Keratinocyte (primary cell): ENCODE measurements around the gene CD160.
"Not testable (repeated sequence)": the region's sequence is repeated elsewhere in the genome, so short reads cannot be mapped to it uniquely, and the experiment has no call there.

ENCODE experiments used
- EZH2 ChIP-seq: IDR thresholded peaks from one replicate; pipeline ENCODE4 v1.6.1; 2012; ENCODE audit warnings: inconsistent platforms, mild to moderate bottlenecking, low read length, moderate library complexity
- TF ChIP-seq, protein P1 (sequence below), 3 experiments: IDR thresholded peaks in 1 of 3; conservative IDR thresholded peaks in 1 of 3; optimal IDR thresholded peaks in 1 of 3; 2 replicates in 2 of 3; 3 replicates in 1 of 3; pipeline versions ENCODE3 to v1.5.1; 2011; ENCODE audit warnings: low read length in 3 of 3, mild to moderate bottlenecking in 3 of 3, moderate library complexity in 2 of 3, control low read depth in 1 of 3, inconsistent platforms in 1 of 3; ENCODE audit not compliant: insufficient read depth in 2 of 3; ENCODE audit errors: extremely low read depth in 1 of 3

DNA sequence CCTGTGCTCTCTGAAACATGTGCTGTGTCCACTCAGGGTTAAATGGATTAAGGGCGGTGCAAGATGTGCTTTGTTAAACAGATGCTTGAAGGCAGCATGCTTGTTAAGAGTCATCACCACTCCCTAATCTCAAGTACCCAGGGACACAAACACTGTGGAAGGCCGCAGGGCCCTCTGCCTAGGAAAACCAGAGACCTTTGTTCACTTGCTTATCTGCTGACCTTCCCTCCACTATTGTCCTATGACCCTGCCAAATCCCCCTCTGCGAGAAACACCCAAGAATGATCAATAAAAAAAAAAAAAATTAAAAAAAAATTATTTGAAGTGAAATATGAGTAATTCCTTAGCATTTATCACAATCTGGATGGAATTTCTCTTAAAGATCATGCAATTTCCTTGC lies 45.8 kb downstream of the CD160 start:
- TF ChIP-seq EZH2: not testable (repeated sequence)
- TF ChIP-seq, protein P1, sequence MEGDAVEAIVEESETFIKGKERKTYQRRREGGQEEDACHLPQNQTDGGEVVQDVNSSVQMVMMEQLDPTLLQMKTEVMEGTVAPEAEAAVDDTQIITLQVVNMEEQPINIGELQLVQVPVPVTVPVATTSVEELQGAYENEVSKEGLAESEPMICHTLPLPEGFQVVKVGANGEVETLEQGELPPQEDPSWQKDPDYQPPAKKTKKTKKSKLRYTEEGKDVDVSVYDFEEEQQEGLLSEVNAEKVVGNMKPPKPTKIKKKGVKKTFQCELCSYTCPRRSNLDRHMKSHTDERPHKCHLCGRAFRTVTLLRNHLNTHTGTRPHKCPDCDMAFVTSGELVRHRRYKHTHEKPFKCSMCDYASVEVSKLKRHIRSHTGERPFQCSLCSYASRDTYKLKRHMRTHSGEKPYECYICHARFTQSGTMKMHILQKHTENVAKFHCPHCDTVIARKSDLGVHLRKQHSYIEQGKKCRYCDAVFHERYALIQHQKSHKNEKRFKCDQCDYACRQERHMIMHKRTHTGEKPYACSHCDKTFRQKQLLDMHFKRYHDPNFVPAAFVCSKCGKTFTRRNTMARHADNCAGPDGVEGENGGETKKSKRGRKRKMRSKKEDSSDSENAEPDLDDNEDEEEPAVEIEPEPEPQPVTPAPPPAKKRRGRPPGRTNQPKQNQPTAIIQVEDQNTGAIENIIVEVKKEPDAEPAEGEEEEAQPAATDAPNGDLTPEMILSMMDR (optimal IDR thresholded peaks at IDR 0.05 in 1 of 3, IDR thresholded peaks at IDR 0.05 in 1 of 3, conservative IDR thresholded peaks at IDR 0.05 in 1 of 3; ENCODE audit: extremely low read depth in 1 of 3, insufficient read depth in 2 of 3, low read length in 3 of 3): not testable (repeated sequence)
